A673 (cell line): ENCODE data around the gene TRERF1. TPM values are rescaled to one million over a fixed set of nuclear protein-coding genes. Genes with fewer than 3 reads are reported as not detected.

ENCODE experiments used
- BruUV-seq: library from RNA; stranded (reverse); fragments of 400-500 nt; replicated peaks from 2 replicates; lab custom pipeline; 2021; lab: Mats Ljungman, UMichigan
- CTCF ChIA-PET: fragments of 300-600 bp; sonication (Branson Sonifier 250); formaldehyde crosslinking; loops from one replicate; lab custom pipeline; 2022; ENCODE audit warnings: antibody characterized with exemption; lab: Charles Lee
- POLR2A ChIA-PET: fragments of 300-600 bp; sonication (Branson Sonifier 250); formaldehyde crosslinking; loops from one replicate; lab custom pipeline; 2022; ENCODE audit warnings: antibody characterized with exemption; ENCODE audit not compliant: low non-redundant PET; lab: Charles Lee
- DNase-seq: peaks from one replicate; pipeline ENCODE4 v3.0.0-alpha.2; 2015; ENCODE audit warnings: low spot score
- H3K27ac ChIP-seq: fragments of 200-600 bp; sonication (generic); 2 replicates; pipeline ENCODE4 v1.5.1; 2016; ENCODE audit warnings: mixed run types, low read depth, mild to moderate bottlenecking, mixed read lengths, antibody characterized with exemption, low read length; ENCODE audit not compliant: poor library complexity, severe bottlenecking
- H3K27me3 ChIP-seq: fragments of 200-600 bp; sonication (generic); replicated peaks from 2 replicates; pipeline ENCODE4 v1.6.1; 2017; ENCODE audit warnings: mixed run types, low read depth, mild to moderate bottlenecking, mixed read lengths, antibody characterized with exemption, low read length; ENCODE audit not compliant: insufficient read depth, poor library complexity
- H3K36me3 ChIP-seq: fragments of 200-600 bp; sonication (generic); 2 replicates; pipeline ENCODE4 v1.6.1; 2016; ENCODE audit warnings: mixed run types, mild to moderate bottlenecking, mixed read lengths, antibody characterized with exemption, low read length; ENCODE audit not compliant: insufficient read depth, poor library complexity, severe bottlenecking
- H3K4me1 ChIP-seq: fragments of 200-600 bp; sonication (generic); 2 replicates; pipeline ENCODE4 v1.6.1; 2017; ENCODE audit warnings: mixed run types, mild to moderate bottlenecking, mixed read lengths, antibody characterized with exemption, low read length; ENCODE audit not compliant: insufficient read depth, poor library complexity, severe bottlenecking
- H3K4me3 ChIP-seq: fragments of 200-600 bp; sonication (generic); 2 replicates; pipeline ENCODE4 v1.5.1; 2016; ENCODE audit warnings: low read depth, mixed run types, mild to moderate bottlenecking, mixed read lengths, low read length; ENCODE audit not compliant: poor library complexity, severe bottlenecking
- H3K9me3 ChIP-seq: fragments of 200-600 bp; sonication (generic); 2 replicates; pipeline ENCODE4 v1.6.1; 2016; ENCODE audit warnings: mixed run types, low read depth, mild to moderate bottlenecking, mixed read lengths, antibody characterized with exemption, low read length; ENCODE audit not compliant: poor library complexity, severe bottlenecking
- EZH2 ChIP-seq: fragments of 200-600 bp; sonication (generic); IDR thresholded peaks from 2 replicates; pipeline ENCODE4 v1.6.1; 2017; ENCODE audit warnings: borderline replicate concordance, low read depth, mild to moderate bottlenecking, mixed read lengths, antibody characterized with exemption, low read length; ENCODE audit not compliant: poor library complexity, severe bottlenecking
- intact Hi-C: fragments of 100-400 bp; cut with micrococcal nuclease; formaldehyde crosslinking; loops from one replicate; pipeline ENCODE4 v1.10.0; 2022; ENCODE audit not compliant: unreplicated experiment
- total RNA-seq: library from RNA; stranded (reverse); gene quantifications from 2 replicates; pipeline ENCODE4 v1.2.3, GENCODE V29; 2021
- TF ChIP-seq, protein P1 (sequence below): fragments of 300-800, 200-600 bp; sonication (generic); conservative IDR thresholded peaks from 2 replicates; pipeline ENCODE4 v1.5.1; 2017; ENCODE audit warnings: low read depth, mild to moderate bottlenecking, antibody characterized with exemption, low read length, moderate library complexity, mixed read lengths

The TRERF1 gene
- total RNA-seq, 1 experiment from 2014 or later = 9.5 TPM

DNA sequence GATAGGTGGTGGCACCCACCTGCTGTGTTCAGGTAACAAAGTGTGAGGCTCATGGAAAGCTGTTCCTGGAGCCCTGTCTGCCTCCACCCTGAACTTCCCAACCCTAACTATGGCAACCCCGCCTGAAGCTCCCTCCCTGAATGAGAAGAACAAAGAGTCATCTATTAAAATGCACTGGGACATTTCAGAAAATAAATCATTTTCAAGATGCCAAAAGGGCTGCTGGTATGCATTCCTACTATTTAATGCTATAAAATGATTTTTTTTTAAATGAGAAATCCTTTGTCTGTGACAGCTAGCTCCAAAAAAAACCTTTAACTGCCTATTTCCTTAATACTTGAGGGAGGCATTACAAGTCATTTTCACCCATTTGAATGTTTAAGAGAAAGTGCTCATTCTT is 149.7 kb downstream of the TRERF1 start:
- DNase-seq = no peak
- intact Hi-C loops = no loop called here
- Histone ChIP-seq H3K27me3 (no peaks in the 10 kb centered on the region), H3K9me3 (no peaks in the 10 kb centered on the region), H3K36me3 (no peaks in the 10 kb centered on the region), H3K4me1 (no peaks in the 10 kb centered on the region), H3K27ac (no peak overlapping the region), H3K4me3 (no peak overlapping the region)
- no TSS peak for BruUV-seq
- POLR2A ChIA-PET = interaction anchor here (0.6 kb wide), 1 partner anchor 183 kb away, joined by 10 read pairs; no protein-coding TSS in a partner anchor
- TF ChIP-seq, protein P1, sequence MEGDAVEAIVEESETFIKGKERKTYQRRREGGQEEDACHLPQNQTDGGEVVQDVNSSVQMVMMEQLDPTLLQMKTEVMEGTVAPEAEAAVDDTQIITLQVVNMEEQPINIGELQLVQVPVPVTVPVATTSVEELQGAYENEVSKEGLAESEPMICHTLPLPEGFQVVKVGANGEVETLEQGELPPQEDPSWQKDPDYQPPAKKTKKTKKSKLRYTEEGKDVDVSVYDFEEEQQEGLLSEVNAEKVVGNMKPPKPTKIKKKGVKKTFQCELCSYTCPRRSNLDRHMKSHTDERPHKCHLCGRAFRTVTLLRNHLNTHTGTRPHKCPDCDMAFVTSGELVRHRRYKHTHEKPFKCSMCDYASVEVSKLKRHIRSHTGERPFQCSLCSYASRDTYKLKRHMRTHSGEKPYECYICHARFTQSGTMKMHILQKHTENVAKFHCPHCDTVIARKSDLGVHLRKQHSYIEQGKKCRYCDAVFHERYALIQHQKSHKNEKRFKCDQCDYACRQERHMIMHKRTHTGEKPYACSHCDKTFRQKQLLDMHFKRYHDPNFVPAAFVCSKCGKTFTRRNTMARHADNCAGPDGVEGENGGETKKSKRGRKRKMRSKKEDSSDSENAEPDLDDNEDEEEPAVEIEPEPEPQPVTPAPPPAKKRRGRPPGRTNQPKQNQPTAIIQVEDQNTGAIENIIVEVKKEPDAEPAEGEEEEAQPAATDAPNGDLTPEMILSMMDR = no peak
- no peak for TF ChIP-seq EZH2
- CTCF ChIA-PET = interaction anchor here (0.5 kb wide), 1 partner anchor 240 kb away, joined by 5 read pairs; no protein-coding TSS in a partner anchor

DNA sequence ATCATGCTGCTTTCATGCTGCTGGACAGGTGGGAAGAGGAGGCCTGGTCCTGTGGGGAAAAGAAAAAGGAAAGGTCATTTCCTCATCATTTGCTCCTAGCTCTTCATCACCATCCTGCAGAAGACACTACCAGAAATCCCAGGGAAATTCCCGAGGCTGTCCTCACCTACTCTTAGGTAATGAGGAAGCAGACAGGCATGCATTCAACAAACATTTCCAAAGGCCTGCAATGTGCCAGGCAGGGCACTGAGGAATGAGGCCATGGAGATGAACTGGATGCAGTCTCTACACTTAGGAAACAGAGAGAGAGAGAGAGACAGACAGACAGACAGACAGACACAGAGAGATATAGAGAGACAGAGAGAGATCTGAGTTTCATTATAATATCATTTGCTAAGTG is 151.0 kb downstream of the TRERF1 start:
- intact Hi-C loops = no loop called here
- BruUV-seq = no TSS peak
- Histone ChIP-seq H3K27me3 (no peaks in the 10 kb centered on the region), H3K4me1 (no peaks in the 10 kb centered on the region), H3K36me3 (no peaks in the 10 kb centered on the region), H3K27ac (no peak overlapping the region), H3K9me3 (no peaks in the 10 kb centered on the region), H3K4me3 (no peak overlapping the region)
- no peak for DNase-seq
- no peak for TF ChIP-seq EZH2
- TF ChIP-seq, protein P1 = no peak
- ChIA-PET CTCF (no interaction called here), POLR2A (no interaction called here)

DNA sequence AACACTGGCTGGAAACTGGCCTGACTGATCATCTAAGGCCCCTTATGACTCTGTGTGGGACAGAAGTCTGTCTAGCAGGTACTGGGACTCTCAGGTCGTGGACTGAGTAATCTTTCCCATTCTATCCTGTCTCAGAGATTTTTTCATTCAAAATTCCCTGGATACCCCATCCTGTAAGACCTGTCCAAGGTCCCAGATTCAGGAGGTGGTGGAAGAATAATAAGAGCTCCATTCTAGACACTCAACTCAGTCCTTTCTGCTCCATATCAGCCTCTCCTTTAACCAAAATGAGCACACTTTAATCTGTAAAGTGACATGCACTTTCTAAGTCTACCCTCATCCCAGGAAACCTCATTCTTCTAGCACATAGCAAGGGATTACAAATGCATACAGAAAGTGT is 151.5 kb downstream of the TRERF1 start:
- TF ChIP-seq, protein P1 = no peak
- no peak for TF ChIP-seq EZH2
- ChIA-PET CTCF (no interaction called here), POLR2A (no interaction called here)
- H3K27ac ChIP-seq = no peak overlapping the region
- no peak for DNase-seq
- no peaks in the 10 kb centered on the region for H3K4me1 ChIP-seq
- no TSS peak for BruUV-seq
- intact Hi-C loops = no loop called here
- H3K36me3 ChIP-seq = no peaks in the 10 kb centered on the region
- H3K9me3 ChIP-seq = no peaks in the 10 kb centered on the region
- no peak overlapping the region for H3K4me3 ChIP-seq
- no peaks in the 10 kb centered on the region for H3K27me3 ChIP-seq
